ENCODE measurements around the gene NABP1. TPM values are rescaled to one million over a fixed set of nuclear protein-coding genes. Genes with fewer than 3 reads are reported as not detected.

NABP1 gene
- total RNA-seq, 1 experiment from 2014 or later, result 5.8 TPM

- CTCF ChIA-PET, result no interaction called here
- H3K4me1 Mint-ChIP-seq, result peaks cover 16% of the 10 kb centered on the region
- POLR2A ChIA-PET, result no interaction called here
- H3K36me3 Mint-ChIP-seq, result no peaks in the 10 kb centered on the region
- no peak overlapping the region for H3K4me3 Mint-ChIP-seq
- no peak overlapping the region for H3K27ac Mint-ChIP-seq
- H3K9me3 Mint-ChIP-seq, result no peaks in the 10 kb centered on the region
- no peak for TF ChIP-seq HMGXB4 (CRISPR knock-in tag; IDR thresholded peaks at IDR 0.05)
- no peak for ATAC-seq
- no peak for DNase-seq (ENCODE audit: low spot score)
- no peaks in the 10 kb centered on the region for H3K27me3 Mint-ChIP-seq (ENCODE audit: low read depth)
Observed at GRCh38 chr2:191724015-191724414, 46.1 kb downstream of the NABP1 start.

- ATAC-seq (peak; percentile 44), DNase-seq (ENCODE audit: low spot score) (no peak)
- TF ChIP-seq HMGA2 (CRISPR knock-in tag; IDR thresholded peaks at IDR 0.05) (no peak), IRF2 (CRISPR knock-in tag; IDR thresholded peaks at IDR 0.05; ENCODE audit: borderline replicate concordance, low read depth) (no peak), RORB (CRISPR knock-in tag; IDR thresholded peaks at IDR 0.05) (no peak), USF2 (CRISPR knock-in tag; IDR thresholded peaks at IDR 0.05) (no peak), JUN (CRISPR knock-in tag; IDR thresholded peaks at IDR 0.05) (no peak), ESRRA (CRISPR knock-in tag; IDR thresholded peaks at IDR 0.05; ENCODE audit: borderline replicate concordance) (no peak), FOXP4 (CRISPR knock-in tag; IDR thresholded peaks at IDR 0.05) (no peak), CREB1 (CRISPR knock-in tag; IDR thresholded peaks at IDR 0.05) (no peak), NR3C1 (CRISPR knock-in tag; conservative IDR thresholded peaks at IDR 0.05; ENCODE audit: low read depth) (no peak), IRF1 (CRISPR knock-in tag; IDR thresholded peaks at IDR 0.05) (no peak), SOX15 (CRISPR knock-in tag; IDR thresholded peaks at IDR 0.05) (no peak), FOXJ3 (CRISPR knock-in tag; IDR thresholded peaks at IDR 0.05; ENCODE audit: borderline replicate concordance) (no peak), STAT6 (CRISPR knock-in tag; conservative IDR thresholded peaks at IDR 0.05; ENCODE audit: low read depth) (no peak), CTCF (IDR thresholded peaks at IDR 0.05) (no peak), HMGXB4 (CRISPR knock-in tag; IDR thresholded peaks at IDR 0.05) (no peak), E2F5 (CRISPR knock-in tag; IDR thresholded peaks at IDR 0.05) (no peak), PRRX2 (CRISPR knock-in tag; IDR thresholded peaks at IDR 0.05) (no peak)
- Mint-ChIP-seq H3K36me3 (no peaks in the 10 kb centered on the region), H3K27me3 (ENCODE audit: low read depth) (no peaks in the 10 kb centered on the region), H3K27ac (no peak overlapping the region), H3K4me1 (peaks cover 3% of the 10 kb centered on the region; the same call in 1 of the 2 replicates), H3K4me3 (no peak overlapping the region), H3K9me3 (no peaks in the 10 kb centered on the region)
- ChIA-PET CTCF (interaction anchor here (0.6 to 1.0 kb wide), 13 partner anchors 9 to 672 kb away, joined by 3 to 11 read pairs (median 4); no protein-coding TSS in a partner anchor), POLR2A (no interaction called here)
Observed at GRCh38 chr2:191728750-191729624, 51.1 kb downstream of the NABP1 start.

Data from WTC11 (cell line).